Putamen (tissue), 1 donor: Measurements from ENCODE around the gene ZNF428.
"Not testable (repeated sequence)": the region's sequence is repeated elsewhere in the genome, so short reads cannot be mapped to it uniquely, and the experiment has no call there.

ENCODE experiments used
- DNase-seq: peaks from one replicate; pipeline ENCODE4 v3.0.0-alpha.2; 2016; ENCODE audit warnings: low spot score

The ZNF428 gene

DNA sequence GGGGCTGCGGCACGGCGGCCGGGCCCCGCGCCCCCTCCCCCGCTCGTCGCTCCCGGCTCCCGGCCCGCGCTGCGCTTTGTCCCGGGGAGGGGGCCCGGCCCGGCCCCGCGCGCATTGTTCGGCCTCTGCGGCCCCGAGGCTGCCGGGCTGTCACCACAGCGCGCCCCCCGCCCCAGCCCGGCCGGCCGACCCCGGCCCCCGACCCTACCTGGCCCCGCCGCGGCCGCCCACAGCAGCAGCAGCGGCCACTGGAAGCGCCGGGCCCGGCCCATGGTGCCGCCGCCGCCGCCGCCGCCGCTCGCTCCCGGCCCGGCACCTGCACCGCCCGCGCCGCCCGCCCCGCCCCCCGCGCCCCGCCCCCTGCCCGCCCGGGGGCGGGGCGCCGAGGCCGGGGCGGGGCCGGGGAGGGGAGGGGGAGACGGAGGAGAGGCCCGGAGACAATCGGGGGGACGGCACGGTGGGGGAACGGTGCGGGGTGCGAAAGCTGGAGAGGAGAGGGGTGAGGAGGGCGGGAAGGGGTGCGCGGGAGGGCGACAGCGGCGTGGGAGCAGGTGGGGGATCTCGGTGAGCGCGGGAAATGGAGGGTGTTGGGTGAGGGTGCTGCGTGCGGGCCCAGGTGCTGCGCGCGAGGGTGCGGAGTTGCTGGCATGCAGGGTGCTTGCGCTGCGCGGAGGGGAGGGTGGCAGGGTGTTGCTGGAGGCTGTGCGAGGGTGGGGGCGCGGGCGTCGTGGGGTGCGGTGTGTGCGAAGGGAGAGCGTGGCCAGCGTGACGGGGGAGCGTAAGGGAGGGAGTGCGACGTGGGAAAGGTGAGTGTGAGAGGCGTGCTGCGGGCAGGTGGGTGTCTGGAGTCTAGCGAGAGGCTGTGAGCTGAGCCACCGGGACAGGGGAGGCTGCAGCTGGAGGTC is 20.3 kb upstream of the ZNF428 start, which contains the start of gene CADM4:
Gene CADM4, minus strand, starts transcription at position 332 of the 905 bp plus-strand sequence. Its CDS starts 60 bp downstream, at position 272.
- DNase-seq: no peak

DNA sequence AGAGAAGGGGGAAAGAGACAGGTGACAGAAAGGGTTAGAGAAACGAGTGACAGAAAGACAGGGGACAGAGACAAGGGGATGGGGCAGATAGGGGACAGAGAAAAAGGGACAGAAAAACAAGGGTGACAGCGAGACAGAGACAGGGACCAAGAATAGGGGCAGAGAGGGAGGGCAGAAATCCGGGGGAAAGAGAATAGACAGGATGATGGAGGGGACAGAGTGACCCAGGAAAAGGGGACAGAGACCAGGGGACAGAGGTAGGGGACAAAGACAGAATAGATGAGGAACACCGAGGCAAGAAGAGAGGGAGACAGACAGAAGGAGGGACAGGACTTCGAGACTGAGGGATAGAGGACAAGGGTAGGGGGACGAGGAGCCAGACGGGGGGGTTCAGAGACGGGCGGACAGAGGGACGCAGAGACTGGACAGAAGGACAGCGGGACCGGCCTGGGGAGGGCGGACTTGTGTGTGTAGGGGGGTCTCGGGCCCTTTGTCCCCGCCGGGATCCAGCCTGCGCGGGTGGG is 19.6 kb upstream of the ZNF428 start:
- no peak for DNase-seq

DNA sequence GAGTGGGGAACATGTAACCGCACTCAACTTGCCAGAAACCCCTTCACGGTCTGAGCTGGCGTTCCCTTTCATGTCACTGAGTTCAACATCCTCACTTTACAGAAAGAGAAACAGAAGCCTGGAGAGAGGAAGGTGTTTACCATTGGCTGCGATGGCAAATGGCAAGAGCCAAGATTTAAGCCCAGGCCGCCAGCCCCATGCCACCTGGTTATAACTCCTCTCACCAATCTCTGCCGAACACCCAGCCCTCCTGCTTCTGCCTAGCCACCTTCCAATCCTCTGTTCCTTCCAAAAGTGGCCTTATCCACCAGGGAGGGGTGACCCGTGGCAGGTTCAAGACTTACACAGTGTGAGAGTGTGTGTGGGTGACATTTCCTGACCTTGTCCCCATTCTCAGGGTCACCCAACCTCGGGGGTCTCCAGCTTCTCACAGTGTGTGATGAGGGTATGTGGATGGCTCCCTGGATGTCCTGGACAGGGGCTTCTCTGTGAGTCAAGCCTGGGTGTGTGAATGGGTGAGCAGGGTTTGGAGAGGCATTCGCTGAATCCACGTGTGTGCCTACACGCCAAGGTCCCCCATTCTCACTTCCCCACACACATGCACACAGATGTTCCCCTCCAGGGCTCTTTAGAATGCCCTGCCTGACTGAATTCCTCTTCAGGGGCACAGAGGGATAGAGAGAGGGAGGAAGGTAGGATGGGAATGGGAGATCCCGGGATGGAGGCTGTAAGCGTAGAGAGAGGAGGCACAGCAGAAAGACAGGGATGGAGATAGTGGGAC is 19.0 kb upstream of the ZNF428 start:
- no peak for DNase-seq

DNA sequence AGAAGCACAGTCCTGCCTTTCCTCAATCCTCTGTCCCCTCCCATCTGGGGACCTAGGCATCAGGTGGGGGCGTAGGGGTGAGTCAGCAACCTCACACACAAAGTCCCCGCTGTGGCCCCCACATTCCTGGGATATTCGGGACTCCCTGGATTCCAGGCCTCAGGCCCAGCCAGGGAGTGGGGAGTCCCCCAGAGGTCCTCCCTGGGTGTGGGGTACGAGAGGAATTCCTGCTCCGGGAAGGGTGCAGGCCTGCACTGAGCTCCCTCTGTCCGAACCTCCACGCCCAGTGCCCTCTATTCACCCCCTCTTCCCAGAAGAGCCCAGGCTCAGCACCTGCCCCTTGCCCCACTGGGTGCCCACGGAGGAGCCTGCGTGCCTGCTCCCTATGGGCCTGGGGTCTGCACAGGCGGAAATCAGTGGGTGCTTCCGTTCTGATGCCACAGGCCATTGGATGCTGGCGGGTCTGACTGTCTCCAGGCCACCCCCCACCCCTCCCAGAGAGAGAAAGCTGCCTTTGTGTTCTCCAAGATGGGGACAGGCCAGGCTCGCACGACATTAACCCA is 16.8 kb upstream of the ZNF428 start:
- DNase-seq: peak; percentile 84

DNA sequence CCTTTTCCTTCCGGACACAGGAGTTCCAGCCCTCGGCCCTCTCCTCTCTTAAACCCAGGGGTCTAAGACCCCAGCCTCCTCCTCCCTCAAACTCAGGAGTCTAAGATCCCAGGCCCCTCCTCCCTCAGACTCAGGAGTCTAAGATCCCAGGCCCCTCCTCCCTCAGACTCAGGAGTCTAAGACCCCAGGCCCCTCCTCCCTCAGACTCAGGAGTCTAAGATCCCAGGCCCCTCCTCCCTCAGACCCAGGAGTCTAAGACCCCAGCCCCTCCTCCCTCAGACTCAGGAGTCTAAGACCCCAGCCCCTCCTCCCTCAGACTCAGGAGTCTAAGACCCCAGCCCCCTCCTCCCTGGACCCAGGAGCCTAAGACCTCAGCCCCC is 16.1 kb upstream of the ZNF428 start:
- not testable (repeated sequence) for DNase-seq

DNA sequence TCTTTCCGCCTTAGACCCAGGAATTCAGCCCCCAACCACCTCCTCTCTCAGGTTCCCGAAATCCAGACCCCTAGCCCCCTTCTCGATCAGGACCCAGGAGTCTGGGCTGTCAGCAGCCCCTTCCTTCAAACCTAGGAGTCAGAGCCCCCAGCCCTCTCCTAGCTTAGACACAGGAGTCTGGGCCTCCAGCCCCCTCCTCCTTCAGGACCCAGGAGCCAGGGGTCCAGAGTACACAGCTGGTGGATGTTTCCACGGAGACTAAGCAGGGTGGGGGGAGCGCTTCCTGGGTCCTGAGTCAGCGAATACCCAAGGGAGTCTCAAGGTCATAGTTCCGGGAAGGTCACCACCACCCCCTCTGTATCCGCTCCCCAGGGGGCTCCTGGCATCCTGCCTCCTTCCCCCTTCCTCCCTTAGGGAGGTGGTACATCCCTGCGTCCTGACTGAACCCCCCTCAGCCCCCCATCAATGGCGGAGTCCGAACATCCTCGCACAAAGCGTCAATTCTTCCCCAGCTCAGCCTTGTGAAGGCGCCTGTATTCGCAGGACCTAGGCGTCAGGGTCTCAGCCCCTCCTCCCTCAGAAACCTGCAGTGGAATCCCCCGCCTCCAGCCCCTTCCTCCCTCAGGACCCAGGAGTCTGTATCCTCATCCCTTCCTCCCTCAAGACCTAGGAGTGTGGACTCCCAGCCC is 15.6 kb upstream of the ZNF428 start:
- peak; percentile 78 for DNase-seq

DNA sequence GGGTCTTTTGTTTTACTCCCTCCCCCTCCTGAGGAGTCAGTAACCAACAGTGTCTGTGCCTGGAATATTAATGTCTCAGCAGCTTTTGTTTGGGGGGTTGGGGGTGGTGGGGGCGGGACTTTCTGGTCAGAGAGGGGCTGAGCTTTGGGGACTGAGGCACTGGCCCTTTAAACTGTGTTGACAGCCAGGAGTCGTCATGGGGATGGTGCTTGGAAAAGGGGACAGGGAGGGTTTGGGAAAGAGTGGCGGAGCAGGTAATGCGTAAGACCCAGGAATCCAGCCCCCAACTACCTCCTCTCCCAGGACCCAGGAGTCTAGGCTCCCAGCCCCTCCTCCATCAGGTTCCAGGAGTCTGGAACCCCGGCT is 15.1 kb upstream of the ZNF428 start:
- peak; percentile 68 for DNase-seq

DNA sequence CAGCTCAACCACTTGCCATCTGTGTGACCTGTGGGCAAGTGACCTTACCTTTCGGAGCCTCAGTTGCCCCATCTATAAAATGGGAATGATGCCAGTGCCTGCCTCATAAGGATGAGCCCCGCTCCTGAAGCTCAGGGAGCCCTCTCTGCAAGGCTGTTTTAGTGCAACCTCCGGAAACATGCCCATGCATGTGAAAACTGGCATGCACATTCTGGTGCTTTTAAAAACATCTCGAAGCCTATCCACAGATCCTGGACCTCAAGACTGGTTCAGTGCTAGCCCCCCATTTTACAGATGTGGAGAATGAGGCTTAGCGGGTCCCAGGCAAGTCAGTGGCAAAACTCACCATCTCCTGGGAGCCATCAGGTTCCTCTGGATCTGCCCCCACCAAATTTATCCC is 14.6 kb upstream of the ZNF428 start:
- no peak for DNase-seq

DNA sequence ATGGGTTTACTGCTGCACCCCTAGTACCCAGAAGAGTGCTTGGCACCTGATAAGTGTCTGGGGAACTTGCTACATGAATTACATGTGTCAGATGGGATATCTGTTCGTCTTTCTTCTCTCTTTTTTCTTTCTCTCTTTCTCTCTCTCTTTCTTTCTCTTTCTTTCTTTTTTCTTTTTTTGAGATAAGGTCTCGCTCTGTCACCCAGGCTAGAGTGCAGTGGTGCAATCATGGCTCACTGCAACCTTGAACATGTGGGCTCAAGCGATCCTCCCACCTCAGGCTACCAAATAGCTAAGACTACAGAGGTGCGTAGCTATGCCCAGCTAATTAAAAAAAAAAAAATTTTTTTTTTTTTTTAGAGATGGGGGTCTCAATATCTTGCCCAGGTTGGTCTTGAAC is 14.1 kb upstream of the ZNF428 start:
- DNase-seq: no peak

DNA sequence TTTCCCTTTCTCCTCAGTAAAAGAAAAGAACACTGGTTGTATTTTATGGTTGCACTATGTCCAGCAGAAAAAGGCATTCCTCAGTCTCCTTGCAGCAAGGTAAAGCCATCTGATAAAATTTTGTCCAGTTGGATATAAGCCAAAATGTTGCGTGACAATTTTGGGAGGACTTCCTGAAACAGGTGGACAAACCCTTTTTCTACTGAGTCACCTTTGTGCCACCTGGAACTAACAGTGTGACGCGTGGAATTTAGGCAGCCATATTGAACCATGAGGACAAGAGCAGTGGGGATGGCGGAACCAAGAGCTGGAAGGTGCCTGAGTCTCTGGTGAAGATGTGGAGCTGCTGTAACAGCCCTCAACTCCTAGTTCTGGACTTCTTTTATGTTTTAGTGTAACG is 12.1 kb upstream of the ZNF428 start:
- no peak for DNase-seq

DNA sequence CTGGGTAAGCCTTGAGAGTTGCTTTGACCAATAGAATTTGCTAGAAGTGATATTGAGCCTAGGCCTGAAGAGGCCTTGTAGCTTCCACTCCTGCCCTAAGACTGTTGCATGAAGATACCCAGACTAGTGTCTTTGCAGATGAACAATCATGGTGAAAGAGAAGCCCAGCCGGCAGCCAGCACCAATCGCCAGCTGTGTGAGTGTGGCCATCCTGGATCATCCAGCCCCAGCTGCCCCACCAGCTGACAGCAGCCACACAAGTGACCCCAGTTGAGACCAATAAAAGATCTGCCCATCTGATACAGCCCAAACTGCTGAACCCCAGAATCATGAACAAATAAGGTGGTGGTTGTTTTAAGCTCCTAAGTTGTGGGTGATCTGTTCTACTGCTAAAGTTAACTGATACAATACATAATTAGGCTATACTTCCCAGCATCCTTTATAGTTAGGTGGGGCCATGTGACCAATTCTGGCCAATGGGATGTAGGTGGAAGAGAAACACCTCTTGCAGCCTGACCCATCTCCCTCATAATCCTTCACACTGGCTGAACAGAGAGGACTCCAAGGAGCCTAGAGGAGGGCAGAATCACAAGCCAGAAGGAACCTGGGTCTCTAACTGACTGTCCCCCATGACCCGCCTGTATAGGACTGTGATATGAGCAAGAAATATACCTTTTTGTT is 9.4 kb upstream of the ZNF428 start:
- no peak for DNase-seq

DNA sequence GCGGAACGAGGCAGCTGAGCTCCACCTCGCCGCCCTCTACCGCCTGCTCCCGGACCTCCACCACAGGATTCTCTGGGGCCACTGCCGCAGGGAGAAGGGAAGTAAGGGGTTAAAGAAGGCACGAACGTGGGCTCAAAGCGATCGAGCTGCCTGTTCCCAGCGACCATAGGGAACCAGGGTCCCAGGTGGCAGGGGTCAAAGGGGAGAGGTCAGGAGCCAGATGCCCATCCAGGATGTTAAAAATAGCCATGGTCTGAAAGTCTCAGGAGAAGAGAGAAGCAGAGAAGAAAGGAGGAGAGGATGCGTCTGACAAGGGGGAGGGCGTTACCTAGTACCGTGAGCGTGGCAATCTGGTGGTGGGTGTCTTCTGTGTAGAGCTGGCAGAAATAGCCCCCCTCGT is 7.4 kb upstream of the ZNF428 start:
- DNase-seq: no peak

DNA sequence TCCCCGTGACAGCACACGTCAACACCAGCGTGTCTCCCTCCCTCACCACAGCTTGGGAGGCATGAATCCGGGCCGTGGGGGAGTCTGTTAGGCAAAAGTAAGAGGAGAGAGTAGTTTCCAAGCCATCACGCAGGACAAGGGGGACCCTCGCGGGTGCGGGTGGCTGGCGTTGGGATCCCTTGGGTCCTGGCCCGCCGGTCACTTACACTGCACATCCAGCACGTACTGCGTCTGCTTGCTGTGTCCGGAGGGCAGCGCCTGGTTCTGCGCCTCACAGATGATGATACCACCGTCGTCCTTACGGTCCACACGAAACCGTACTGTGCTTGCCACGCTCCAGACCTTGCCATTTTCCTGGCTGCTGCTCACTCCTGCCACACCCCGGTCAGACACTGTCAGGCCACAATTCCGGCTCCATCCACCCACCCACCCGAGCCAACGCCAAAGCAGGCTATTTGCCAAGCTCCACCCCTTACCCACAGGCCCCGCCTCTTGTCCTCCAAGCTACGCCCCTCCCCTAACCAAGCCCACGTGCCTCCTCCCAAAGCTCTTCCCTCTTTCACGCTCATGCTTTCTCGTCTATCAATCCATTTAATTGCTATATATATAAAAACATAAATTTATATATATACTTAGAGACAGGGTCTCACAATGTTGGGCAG is 6.6 kb upstream of the ZNF428 start:
- no peak for DNase-seq

DNA sequence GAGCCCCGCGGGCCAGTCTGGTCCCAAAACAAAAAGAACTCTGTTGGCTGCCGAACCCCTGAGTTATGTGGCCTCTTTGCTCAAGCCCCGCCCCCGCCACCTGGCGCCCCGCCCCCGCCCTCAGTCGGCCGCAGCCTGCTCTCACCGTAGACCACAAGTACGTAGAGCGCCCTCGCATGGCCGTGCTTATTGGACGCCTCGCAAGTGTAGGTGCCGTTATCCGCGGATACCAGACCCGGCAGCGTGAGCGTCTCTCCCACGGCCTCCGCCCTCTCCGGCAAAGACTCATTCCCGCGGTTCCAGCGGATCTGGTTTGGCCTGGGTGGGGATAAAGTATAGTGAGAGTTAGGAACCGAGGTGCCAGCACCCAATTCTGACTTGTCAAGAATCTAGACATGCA is 5.5 kb upstream of the ZNF428 start:
- DNase-seq: no peak

DNA sequence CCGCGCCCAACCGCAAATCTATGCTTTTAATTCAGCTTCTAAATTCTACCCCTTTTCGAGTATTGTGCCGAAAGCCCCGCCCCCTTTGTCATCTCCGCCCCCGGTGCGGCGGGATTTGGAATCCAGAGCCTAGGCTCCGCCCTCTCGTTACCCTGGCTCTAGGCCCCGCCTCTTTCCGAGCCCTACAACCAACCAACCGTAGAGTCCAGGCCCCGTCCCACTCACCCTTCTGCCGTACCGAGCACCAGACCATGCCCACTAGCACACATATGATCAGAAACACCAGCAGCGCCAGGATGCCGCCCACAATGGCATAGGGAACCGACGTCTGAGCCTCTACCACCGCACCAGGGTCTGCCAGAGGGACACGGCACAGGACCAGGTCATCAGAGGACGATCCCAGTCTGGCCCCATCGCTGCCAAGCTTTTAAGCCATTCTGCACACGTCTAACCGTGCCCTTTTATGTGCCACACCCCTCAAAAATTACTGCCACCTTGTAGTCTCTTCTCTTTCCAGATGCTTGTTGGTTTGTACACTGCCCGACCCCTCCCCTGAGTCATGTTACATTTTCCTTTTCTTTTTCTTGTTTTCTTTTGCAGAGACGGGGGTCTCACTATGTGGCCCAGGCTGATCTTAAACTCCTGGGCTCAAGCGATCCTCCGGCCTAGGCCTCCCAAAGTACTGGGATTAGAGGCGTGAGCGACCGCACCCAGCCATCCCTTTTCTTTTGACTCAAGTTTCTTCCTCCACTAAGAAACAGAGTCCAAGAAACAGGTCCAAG is 4.7 kb upstream of the ZNF428 start:
- DNase-seq: no peak

DNA sequence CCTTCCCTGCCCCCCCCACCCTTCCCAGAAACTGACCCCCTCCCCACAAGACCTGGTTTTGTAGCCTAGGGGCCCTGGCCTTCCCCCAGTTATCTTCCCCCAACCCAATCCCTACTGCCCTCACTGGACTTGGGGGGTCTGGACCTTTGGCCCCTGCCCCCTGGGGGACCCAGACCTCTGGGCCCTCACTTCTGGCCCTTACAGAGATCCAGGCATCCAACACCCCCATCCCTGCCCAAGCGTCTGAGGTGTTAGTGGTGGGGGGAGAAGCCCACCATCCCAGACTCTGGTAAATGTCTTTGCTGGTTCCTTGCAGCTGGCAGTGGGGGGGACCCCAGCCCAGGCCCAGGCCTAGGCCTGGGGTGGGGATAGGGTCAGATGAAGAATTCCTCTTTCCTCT is 3.5 kb upstream of the ZNF428 start:
- DNase-seq: no peak

DNA sequence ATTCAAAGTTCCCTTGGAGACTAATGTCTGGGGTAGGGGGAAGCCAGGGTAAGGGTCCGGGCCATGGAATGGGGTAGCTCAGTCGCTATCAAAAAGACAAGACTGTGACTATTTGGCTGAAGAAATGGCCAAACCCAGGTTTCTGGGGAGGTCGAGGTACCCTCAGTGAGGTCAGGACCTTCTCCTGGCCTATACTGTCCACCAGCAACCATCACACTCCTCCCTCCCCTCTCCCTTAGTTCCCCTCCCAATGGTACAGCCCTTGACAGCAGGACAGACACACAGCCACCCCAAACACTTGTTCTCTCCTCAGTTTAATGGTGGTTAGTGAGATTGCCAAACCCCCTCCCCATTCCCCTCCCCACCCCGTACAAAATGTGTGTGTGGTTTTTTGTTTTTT is 2.6 kb upstream of the ZNF428 start:
- no peak for DNase-seq

DNA sequence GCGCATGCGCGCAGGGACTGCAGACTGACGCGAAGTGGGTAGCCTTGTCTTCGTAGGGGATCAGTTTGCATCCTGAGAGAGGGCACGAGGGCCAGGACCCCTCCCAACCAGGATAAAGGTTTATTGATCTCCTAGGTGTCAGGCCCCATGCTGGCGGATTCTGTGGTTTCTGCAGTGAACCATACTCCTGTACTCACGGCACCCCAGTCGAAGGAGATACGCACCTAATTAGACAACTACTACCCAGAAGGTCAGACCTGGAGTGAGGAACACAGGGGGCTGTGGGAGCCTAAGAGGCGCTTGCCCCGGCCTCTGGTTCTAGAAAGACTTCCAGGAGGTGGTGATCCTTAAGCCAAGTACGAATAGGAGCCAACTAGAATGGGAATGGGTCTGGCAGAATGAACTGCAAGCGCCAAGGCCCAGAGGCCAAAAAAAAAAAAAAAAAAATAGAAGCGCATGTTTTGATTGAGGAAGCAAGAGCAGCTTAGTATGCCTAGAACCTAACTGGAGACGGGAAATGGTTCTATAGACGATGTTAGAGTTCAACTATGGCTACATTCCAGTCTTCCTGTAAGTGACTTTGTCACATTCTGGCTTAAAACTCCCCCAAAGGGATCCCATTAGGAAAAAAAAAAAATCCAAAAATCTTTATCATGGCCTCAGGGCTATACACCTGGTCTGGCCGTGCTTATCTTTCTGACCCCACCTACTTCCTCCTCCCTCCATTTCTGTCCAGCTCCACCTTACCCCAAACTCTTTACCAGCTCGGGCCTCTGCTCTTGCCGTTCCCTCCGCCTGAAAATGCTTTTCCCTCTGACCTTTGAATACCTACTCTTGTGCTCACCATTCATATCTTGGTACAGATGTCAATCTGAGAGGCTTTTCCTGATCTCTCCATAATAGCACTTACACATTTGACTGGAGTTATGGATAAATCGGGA is 902 bp upstream of the ZNF428 start:
- DNase-seq: no peak

DNA sequence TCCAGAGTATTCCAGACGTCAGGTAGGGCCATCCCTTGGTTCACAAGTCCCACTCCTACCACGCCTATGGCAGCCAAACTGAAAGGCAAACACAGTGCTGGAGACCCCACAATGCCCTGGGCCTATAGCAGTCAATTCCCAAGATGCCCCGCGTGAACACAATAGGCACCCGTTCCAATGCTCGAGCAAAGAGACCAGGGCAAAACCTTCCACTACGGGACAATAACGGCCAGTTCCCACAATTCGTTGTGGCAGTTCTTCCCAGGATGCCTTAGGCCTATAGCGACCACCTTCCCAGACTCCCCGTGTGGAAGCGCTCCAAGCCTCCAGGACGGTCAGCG is 538 bp downstream of the ZNF428 start:
- DNase-seq: no peak
